Measurements from ENCODE around the gene CFAP100.
A peak's percentile ranks its signal among the peaks of the same experiment; 100 is the strongest.

Gene CFAP100

GRCh38 chr3:126456766-126457388, 62.2 kb downstream of the CFAP100 start:
- no peak for DNase-seq (ENCODE audit: low read depth in 2 of 3, low spot score in 1 of 3)

- DNase-seq (ENCODE audit: low read depth in 2 of 3, low spot score in 1 of 3), result no peak
These were observed 64.5 kb downstream of the CFAP100 start for GRCh38 chr3:126459111-126459762.

- DNase-seq (ENCODE audit: low read depth in 2 of 3, low spot score in 1 of 3), result no peak
These were observed 65.0 kb downstream of the CFAP100 start for GRCh38 chr3:126459763-126460127.

- DNase-seq (ENCODE audit: low read depth in 2 of 3, low spot score in 1 of 3), result no peak
These were observed 65.7 kb downstream of the CFAP100 start for GRCh38 chr3:126460381-126460780.

GRCh38 chr3:126461450-126462070, 66.9 kb downstream of the CFAP100 start:
- DNase-seq (ENCODE audit: low read depth in 2 of 3, low spot score in 1 of 3), result no peak

GRCh38 chr3:126463521-126463920, 68.8 kb downstream of the CFAP100 start:
- no peak for DNase-seq (ENCODE audit: low read depth in 2 of 3, low spot score in 1 of 3)

GRCh38 chr3:126464093-126464492, 69.4 kb downstream of the CFAP100 start:
- DNase-seq (ENCODE audit: low read depth in 2 of 3, low spot score in 1 of 3), result no peak

- DNase-seq (ENCODE audit: low read depth in 2 of 3, low spot score in 1 of 3), result no peak
These were observed 69.8 kb downstream of the CFAP100 start for GRCh38 chr3:126464494-126464893.

GRCh38 chr3:126464997-126465396, 70.3 kb downstream of the CFAP100 start:
- DNase-seq (ENCODE audit: low read depth in 2 of 3, low spot score in 1 of 3), result no peak

GRCh38 chr3:126465928-126466544, 71.3 kb downstream of the CFAP100 start:
- DNase-seq (ENCODE audit: low read depth in 2 of 3, low spot score in 1 of 3), result no peak

GRCh38 chr3:126466886-126467610, 72.3 kb downstream of the CFAP100 start:
- DNase-seq (ENCODE audit: low read depth in 2 of 3, low spot score in 1 of 3), result no peak

- no peak for DNase-seq (ENCODE audit: low read depth in 2 of 3, low spot score in 1 of 3)
These were observed 72.9 kb downstream of the CFAP100 start for GRCh38 chr3:126467611-126467955.

- DNase-seq (ENCODE audit: low read depth in 2 of 3, low spot score in 1 of 3), result no peak
These were observed 73.6 kb downstream of the CFAP100 start for GRCh38 chr3:126468028-126468891.

- no peak for DNase-seq (ENCODE audit: low read depth in 2 of 3, low spot score in 1 of 3)
These were observed 74.8 kb downstream of the CFAP100 start for GRCh38 chr3:126469479-126469878.

GRCh38 chr3:126472277-126473006, 77.7 kb downstream of the CFAP100 start:
- no peak for DNase-seq (ENCODE audit: low read depth in 2 of 3, low spot score in 1 of 3)

- DNase-seq (ENCODE audit: low read depth in 2 of 3, low spot score in 1 of 3), result no peak
These were observed 78.8 kb downstream of the CFAP100 start for GRCh38 chr3:126473292-126474168.

- DNase-seq (ENCODE audit: low read depth in 2 of 3, low spot score in 1 of 3), result peak; percentile 5 to 23 (median 15)
These were observed 80.0 kb downstream of the CFAP100 start for GRCh38 chr3:126474498-126475412.
